CD4-positive, alpha-beta T cell treated with Interferon gamma for 1 hour (primary cell): ENCODE results near the gene SUPT3H.

ENCODE experiments used
- DNase-seq: peaks from one replicate; pipeline ENCODE4 v3.0.0-alpha.2; 2020

The SUPT3H gene

DNA sequence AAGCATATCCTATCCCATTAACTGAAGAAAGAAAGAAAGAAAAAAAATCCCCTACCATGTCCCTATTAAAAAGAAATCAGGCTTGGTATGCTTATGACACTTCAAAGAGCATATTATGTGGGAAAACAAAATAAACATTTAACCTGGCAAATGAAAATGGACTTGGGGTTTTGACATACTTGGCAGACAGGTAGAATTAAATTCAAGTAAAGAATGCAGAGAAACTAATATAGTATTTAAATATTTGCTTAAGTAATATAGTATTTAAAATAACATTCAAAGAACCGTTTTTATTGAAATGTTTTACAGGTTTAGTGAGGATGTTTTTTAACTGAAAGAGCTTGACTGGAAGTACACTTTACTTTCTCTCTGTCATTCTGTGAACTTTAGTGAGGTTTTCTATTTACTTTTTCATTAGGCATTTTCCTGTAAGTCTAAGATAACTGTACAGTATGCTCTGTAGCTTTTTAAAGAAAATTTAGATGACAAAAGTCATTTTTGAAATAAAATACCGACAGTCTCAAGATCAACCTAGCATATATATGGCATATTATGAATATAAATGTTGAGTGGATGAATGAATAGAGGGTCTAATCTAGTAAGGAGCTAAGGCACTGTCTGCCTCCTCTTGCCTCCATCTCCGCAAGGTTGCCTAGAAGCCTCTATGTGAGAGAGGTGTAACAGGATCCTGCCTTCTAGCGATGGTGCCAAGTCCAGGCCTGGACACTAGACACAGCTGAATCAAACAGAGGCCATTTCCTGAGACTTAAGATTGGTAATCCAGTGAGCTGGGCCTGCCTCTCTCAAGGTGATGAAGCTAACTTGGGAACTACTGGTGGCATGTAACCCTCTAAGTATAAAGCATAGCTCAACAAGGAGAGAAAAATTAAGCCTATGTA is 394.0 kb downstream of the SUPT3H start:
- DNase-seq = no peak

DNA sequence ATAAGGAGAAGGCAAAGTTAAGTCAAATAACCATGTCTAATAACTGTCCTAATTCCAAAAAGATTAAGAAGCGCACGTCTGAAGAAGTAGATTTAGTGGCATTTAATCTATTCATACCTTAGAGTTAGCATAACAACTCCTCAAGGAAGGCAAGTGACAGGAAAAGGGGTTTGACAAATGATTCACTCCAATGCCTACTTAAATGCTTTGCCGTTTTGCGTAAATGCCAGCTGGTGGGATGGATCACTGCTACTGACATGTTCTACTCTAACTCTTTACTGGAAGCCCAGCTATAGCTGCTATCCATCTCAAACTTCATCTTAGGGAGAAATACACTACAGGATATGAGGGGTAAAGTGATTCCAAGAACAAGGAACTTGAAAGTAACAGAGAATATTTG is 396.9 kb downstream of the SUPT3H start:
- no peak for DNase-seq

DNA sequence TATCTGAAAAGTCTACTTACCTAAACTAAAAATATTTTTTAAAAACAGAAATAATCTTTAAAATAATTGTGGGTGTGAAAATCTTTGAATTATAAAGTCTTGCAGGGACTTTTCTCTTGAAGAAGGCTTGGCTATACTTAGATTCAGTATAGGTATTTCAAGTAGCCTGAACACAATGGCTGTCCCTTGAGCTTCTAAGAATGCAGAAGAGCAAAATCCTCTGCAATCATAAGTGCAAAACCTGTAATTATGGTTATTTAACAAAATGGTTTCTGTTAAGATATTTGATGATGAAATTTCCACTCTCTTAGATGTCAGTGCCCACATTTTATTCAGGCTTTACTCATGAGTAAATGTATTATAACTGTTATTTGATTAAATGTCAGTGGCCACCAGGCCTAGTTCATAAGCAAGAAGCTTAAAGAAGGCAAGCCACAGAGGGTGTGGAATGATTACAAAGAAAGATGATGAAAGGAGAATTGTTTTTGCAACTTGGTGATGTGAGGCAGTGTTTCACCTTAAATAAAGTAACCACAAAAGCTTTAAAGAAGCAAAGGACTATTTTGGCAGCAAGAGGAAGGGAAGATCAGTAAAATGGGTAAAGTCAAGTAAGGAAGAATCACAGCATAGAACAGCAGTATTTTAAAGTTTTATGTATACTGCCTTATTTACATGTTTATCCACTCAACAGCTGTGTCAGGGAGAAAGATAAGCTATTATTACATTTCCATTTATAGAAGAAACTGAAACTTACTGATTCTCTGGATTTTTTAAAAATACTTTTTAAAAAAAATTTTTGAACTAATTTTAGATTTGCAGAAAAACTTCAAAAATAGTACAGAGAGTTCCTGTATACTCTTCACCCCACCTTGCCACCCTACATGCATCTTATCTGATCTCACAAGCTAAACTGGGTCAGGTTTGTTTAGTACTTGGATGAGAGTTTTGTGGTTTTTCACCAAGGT is 400.8 kb downstream of the SUPT3H start:
- DNase-seq = no peak

DNA sequence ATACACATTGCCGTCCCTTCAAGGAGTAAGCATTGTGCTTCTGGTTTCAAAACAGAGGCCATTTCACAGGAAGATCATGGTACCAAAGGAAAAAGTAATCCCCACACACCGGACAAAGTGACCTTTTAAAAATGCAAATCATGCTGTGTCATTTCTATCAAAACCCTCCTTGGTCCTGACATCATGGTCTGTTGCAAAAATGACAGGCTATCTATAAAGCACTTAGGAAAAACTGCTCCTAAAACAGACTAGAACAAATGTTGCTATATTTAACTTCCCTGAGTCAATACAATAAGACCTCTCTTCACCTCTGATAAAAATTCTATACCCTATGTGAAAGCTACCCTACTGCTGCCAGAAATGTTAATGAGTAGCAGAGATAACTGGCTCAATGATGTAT is 403.2 kb downstream of the SUPT3H start:
- DNase-seq = no peak

DNA sequence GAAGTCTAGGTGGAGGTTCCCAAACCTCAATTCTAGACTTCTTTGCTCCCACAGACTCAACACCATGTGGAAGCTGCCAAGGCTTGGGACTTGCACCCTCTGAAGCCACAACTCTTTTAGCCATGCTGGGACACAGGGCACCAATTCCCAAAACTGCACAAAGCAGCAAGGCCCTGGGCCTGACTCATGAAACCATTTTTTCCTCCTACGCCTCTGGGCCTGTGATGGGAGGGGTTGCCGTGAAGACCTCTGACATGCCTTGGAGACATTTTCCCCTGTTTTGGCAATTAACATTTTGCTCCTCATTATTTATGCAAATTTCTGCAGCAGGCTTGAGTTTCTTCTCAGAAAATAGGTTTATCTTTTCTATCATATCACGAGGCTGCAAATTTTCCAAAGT is 405.0 kb downstream of the SUPT3H start:
- no peak for DNase-seq

DNA sequence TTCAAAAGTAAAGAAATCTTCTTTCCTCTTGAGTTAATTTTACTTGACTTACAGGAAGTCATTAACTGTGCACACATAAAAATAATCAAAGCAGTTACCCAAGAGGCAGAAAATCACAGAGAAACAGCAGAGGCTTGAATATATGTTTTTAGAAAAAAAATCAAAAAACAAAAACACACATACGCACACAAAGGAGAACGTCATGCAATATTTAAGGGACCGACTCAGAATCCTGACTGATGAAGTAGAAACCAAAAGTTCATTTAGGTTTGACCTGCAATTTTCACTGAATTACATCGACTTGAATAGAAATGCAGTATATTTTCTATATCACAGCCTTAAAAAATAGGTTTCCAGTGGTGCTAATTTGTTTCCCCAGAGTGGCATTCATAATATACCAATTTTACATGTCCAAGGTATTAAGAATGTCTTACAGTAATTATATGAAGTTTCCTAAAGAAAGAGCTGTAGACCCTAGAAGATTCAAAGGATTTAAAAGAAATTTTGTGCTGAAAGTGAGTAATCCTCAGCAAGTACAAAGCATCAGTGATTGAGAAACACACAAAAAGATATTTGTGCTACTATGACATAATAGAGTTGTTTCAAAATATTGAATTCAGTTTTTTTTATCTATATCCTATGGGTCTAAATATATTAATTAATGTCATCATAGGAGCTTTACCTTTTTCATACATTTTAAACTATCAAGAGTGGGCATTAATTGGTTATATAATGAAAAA is 408.1 kb downstream of the SUPT3H start:
- DNase-seq = no peak

DNA sequence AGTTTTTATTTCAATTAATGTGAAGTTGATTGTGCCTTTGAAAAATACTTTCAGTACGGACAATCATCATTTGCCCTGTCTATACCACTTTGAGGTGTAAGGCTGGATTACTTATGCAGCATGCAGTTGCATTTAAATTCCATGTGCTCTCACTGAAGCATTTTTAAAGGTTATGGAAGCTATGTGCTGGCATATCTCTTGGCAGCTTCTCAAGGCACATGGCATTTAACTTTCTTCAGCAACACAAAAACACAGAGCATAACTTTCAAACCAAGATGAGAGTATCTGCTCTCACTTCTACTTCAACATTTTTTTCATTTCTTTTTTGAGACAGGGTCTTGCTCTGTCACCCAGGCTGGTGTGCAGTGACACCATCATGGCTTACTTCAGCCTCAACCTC is 410.3 kb downstream of the SUPT3H start:
- DNase-seq = no peak

DNA sequence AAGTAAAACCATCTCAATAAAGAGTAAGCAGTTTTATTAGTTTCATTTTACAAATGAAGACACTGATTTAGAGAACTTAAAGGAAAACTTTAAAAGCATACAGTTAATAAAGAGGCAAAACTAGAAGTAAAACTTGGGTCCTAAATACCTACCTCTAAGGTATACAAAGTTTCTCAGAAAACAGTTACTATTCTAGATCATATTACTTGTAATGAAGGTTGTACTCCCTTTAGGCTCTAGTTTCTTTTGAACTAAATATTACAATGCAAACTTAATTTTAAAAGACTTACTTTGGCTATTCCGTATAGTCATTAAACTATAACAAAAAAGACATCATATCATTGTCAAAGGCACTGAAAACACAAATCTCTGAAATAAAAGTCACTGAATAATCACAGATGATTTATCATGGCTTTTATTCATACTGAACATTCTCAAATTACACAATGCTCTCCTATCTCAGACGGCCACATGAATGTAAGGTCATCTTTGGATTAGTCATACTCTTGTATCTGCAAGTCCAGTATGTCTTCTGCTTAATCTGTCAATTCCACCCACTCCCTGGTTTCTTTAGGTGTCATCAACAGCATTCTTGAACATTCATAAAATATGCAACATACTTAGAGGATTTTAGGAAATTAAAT is 411.2 kb downstream of the SUPT3H start:
- DNase-seq = no peak

DNA sequence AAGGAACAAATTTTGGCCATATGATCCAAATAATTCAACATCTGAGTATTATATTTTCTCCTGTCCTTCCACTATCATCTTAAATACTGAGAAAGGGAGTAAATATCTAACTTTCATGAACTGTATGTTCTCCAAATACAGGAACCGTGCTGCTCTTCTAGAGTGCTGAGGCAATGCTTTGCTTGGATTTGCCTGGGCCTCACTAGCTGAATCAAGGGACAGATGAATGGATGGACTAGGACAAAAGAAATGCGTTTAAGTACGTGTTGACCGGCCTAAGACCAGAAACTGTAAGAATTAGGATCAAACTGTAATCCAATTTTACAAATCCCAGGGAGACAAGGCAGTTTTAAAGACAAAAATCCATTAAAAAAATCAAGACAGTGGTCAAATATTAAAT is 412.0 kb downstream of the SUPT3H start:
- no peak for DNase-seq

DNA sequence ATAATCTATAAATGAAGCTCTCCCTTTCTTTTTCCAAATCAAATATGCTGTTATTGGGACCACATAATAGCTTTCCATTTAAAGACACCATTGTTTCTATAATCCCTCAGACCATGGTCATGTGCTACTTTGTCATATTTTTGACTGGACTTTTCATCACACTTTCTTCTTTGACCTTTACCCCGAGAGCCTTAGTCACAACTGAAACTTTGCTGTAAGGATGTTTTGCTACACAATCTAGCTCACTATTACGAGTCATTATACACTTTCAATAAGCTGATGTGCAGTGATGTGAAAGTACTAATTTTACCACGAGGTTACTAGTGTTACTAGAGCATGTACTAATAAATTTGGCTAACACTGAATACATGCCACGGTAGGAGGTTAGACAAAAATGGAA is 416.8 kb downstream of the SUPT3H start:
- no peak for DNase-seq

DNA sequence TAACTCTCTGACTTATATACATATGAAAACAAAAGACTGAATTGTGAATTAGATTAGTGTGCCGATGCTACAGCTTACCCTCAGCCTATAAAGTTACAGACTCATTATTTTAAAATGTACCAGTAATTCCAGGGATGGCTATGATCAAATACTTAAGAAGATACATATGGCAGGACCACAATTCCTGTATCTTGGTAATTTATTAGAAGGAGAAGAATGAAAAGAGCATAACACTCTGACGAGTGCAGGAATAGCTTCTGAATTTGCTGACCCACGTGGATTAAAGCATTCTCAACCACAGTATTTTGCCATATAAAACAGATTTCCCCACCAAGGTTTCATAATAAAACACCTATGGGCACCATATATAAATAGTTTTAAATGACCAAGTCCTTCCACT is 418.1 kb downstream of the SUPT3H start:
- DNase-seq = no peak

DNA sequence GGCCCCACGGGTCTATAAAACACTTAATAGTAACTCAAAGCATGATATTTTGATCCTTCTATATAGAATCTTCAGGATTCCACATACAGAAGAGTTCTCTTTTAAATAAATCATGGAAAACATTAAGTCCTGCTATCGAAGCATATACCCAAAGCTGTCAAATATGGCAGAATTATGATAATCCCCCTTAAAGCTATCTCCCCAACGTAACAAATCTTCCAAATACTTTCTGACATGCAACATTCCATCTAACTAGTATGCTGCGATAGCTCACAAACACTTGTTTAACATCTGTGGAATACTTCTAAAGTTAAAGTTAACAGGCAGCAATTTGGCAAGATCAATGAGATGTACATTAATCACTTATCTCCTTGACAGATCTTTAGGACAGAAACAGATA is 420.6 kb downstream of the SUPT3H start:
- no peak for DNase-seq

DNA sequence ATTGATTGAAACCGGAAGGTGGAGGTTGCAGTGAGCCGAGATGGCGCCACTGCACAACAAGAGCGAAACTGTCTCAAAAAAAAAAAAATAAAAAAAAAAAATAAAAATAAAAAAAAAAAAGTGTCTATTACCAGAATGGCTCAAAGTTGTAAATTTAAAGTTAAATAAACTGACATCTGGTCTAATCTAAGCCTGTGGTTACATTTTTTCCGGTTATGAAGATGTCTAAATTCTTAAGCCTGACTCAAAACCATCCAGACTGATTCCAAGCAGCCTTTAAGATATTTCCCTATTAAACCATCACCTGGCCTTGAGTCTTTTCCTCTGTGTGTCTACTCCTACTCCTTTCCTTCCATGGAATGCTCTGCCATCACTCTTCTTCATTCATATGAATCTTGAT is 421.3 kb downstream of the SUPT3H start:
- DNase-seq = no peak

DNA sequence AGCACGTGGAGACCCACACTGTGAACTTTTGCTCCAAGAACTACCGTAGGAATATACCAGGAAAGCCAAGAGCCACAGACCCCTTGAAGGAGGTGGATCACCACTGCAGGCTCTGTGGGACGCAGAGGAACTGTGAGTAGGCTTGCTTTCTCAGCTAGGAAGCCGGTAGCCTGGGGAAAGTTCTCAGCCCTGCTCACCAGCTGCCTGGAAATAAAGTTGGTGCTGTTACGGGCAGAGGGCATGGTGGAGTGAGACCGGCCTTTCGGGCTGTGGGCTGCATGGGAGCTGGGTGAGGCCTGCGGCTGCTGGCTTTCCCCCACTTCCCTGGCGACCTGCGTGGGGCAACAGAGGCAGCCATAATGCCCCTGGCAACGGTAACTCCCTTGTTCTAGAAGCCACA is 422.6 kb downstream of the SUPT3H start:
- no peak for DNase-seq

DNA sequence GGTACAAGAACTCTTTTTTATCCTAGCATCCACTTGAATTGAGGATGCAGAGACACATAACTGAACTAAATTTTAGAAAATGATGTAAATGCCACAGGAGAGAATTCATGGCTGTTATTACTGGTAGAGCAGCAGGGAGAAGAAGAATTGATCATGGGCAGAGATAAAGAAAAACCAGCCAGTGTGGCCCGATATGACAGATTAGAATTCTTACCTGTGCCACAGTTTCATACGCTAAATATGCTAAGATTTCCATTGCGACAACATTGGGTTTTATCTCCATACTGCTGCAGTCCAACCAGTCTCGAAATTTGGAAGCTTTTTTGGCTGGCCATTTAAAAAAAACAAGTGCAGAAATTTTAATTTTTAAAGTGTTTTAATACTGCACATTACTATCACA is 423.5 kb downstream of the SUPT3H start:
- no peak for DNase-seq

DNA sequence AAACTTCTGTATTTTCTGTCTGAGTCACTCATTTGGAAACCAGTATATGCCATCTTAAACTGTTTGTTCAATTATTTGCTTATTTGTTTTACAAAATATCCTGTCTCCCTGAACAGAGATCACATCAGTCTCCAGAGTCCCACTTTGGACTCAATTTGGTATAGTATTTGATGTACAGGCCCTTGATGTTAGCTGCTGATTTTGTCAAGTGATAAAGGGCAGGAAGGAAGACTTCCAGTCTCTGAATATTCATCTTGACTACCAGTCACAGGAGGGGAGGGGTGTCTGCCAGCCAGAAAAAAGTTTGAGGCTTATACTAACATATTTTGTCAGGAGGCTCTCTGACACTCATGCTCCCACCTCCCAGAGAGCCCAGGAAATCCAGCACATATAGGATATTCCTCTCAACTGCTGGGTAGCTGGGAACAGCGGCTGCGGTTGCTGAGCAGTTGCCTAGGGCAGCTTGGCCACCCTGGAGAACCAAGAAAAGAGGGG is 426.4 kb downstream of the SUPT3H start:
- no peak for DNase-seq

DNA sequence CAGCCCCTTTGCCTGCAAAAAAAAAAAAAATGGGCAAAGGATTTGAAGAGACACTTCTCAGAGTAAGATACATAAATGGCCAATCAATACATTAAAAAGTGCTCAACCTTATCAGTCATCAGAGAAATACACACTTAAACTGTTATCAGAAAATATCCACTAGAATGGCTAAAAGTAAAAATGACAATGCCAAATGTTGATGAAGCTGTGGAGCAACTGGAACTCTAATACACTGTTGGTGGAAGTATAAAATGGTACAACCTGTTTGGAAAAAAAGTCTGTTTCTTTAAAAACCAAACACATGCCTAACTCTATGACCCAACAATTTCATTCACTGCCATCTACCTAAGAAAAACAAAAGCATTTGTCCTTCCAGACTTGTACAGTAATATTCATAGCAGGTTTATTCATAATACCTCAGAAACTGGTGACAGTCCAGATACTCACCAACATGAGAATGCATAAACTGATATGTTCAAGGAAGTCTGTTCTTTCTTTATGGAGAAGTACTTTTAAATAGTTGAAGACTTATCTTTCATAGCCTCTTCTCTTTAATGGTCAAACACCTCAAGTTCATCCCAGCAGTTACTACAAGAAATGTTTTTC is 428.0 kb downstream of the SUPT3H start:
- no peak for DNase-seq

DNA sequence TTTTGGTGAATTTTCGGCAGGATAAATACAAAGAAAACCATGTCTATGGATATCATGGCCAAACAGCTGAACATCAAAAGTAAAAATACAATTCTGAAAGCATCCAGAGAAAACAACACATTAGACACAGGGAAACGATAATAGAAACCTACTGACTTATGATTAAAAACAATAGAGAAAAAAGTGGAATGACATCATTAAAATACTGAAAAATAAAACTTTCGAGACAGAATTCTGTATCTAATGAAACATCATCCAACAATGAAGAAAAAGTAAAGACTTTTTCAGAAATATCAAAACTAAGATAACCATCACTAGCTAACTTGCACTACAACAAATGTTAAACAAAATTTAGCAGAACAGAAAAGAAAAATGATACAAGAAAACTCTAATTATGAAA is 434.2 kb downstream of the SUPT3H start:
- no peak for DNase-seq

DNA sequence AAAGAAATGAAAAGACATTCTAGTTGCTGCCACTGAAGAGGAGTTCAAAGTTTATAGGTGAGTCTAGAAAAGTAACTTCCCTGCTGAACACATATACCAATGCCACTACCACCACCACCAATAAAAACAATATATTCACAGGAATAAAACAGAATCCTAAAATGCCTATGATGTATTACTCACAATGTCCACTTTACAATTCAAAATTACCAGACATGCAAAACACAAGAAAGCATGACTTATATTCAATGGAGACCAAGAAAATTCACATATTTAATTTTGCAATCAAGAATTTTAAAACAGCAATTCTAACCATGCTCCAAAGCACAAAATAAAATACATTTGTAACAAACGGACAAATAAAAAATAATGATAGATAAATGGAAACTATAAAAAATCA is 434.9 kb downstream of the SUPT3H start:
- no peak for DNase-seq

DNA sequence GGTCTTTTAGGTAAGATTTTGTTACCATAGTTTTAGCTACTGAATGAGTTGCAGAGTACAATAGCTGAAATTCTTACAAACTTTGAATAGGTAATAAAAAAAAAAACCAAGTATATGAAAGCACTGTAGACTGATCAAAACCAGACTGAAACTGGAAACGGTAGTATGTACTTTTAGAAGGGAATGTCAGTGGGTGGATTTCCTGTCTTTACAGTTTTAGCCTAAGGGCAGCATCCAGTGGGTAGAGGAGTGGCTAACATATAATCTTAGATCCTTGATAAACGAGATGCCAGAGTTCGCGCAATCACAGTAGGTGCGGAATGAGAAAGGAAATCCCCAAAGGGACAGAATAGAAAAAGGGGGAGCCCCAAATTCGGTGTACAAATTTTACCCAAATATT is 435.5 kb downstream of the SUPT3H start:
- no peak for DNase-seq

DNA sequence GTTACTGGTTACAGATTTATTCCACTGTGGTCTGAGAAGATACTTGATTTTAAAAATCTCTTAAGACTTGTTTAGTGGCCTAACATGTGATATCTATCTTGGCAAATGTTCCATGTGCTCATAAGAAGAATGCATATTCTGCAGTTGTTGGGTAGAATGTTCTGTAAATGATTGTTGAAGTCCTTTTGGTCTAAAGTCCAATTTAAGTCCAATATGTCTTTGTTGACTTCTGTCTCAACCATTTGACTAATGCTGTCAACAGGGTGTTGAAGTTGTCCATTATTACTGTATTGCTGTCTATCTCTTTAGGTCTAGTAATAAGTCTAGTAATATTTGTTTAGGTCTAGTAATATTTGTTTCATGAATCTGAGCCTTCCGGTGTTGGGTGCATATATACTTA is 437.4 kb downstream of the SUPT3H start:
- DNase-seq = no peak

DNA sequence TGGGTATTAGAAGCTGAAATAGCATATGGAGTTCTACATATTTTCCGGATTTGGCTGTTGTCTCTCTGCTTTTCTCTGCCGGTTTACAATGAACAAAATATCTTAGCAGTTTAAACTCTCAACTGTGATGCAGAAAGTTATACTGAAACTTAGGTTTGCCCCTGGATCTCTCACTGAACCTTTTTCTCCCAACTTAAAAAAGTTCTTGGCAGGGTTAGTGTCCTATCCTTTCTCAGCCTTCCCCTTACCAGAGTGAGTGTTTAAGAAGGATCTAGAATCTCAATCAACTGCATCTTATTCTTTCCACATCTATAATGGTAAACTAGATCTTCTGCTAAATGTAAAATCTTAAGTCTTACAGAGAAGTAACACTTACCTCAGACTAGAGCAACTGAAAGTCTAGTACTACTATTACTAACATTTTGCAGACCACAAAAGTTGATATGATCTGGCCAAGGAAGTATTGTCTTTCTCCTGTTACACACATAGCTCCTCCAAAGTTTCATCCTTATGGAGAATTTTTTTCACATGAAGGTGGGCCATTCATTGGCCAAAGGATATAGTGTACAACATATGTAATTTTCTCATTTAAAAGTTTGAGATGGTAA is 441.9 kb downstream of the SUPT3H start:
- no peak for DNase-seq
